HepG2 (cell line): ENCODE results near the gene ERMARD. TPM values are rescaled to one million over a fixed set of nuclear protein-coding genes. Genes with fewer than 3 reads are reported as not detected.

Experiments
- DMTF1 ChIP-seq: sonication (generic); formaldehyde crosslinking; IDR thresholded peaks from 2 replicates; pipeline ENCODE4 v1.4.0; 2020; ENCODE audit warnings: mild to moderate bottlenecking, missing genetic modification reagents
- HIVEP1 ChIP-seq: sonication (generic); formaldehyde crosslinking; IDR thresholded peaks from 2 replicates; pipeline ENCODE4 v1.4.0; 2020; ENCODE audit warnings: mild to moderate bottlenecking, missing genetic modification reagents
- IRF9 ChIP-seq: sonication (generic); formaldehyde crosslinking; IDR thresholded peaks from 2 replicates; pipeline ENCODE4 v1.8.0; 2022; ENCODE audit warnings: missing genetic modification reagents, mild to moderate bottlenecking, borderline replicate concordance
- JDP2 ChIP-seq: sonication (generic); formaldehyde crosslinking; IDR thresholded peaks from 2 replicates; pipeline ENCODE4 v1.8.1; 2022; ENCODE audit warnings: missing genetic modification reagents, borderline replicate concordance
- KMT2A ChIP-seq: sonication (generic); formaldehyde crosslinking; IDR thresholded peaks from 2 replicates; pipeline ENCODE4 v1.4.0; 2020; ENCODE audit warnings: missing genetic modification reagents
- POLR2AphosphoS5 ChIP-seq: IDR thresholded peaks from 2 replicates; pipeline ENCODE4 v1.6.1; 2012; ENCODE audit warnings: low read depth, low read length
- SETDB1 ChIP-seq: sonication (generic); formaldehyde crosslinking; IDR thresholded peaks from 2 replicates; pipeline ENCODE4 v1.5.1; 2020; ENCODE audit warnings: missing genetic modification reagents, mild to moderate bottlenecking, borderline replicate concordance
- YEATS2 ChIP-seq: sonication (generic); formaldehyde crosslinking; IDR thresholded peaks from 2 replicates; pipeline ENCODE4 v1.4.0; 2020; ENCODE audit warnings: missing genetic modification reagents, borderline replicate concordance
- ZNF383 ChIP-seq: sonication (generic); formaldehyde crosslinking; IDR thresholded peaks from 2 replicates; pipeline ENCODE4 v1.4.0; 2020; ENCODE audit warnings: missing genetic modification reagents, mild to moderate bottlenecking, borderline replicate concordance
- ZNF75D ChIP-seq: sonication (generic); formaldehyde crosslinking; IDR thresholded peaks from 2 replicates; pipeline ENCODE4 v1.8.1; 2023; ENCODE audit warnings: missing genetic modification reagents, mild to moderate bottlenecking, borderline replicate concordance
- polyA plus RNA-seq, 8 experiments: library from polyadenylated mRNA; depleted of rRNA in 3 of 8; stranded (reverse) in 7 of 8; unstranded in 1 of 8; fragments of >200 nt; fragmentation: Illumina TruSeq in 4 of 8; extraction: Trizol in 4 of 8; gene quantifications; 2 replicates each; pipeline versions ENCODE4 v1.2.1 to v1.2.3, GENCODE V29; 2011 to 2016; ENCODE audit warnings: low read depth in 4 of 8, missing spikeins in 1 of 8, mixed read lengths in 1 of 8; ENCODE audit not compliant: insufficient read depth in 1 of 8
- total RNA-seq, 5 experiments: library from RNA; depleted of rRNA; stranded (reverse); fragments of >200 nt; fragmentation: Illumina TruSeq; extraction: Trizol; gene quantifications; 2 replicates each; pipeline ENCODE4 v1.2.3, GENCODE V29; 2016; ENCODE audit warnings: low read depth in 1 of 5
- TF ChIP-seq, protein P1 (sequence below): IDR thresholded peaks from 2 replicates; pipeline ENCODE4 v1.6.1; 2016; ENCODE audit warnings: low read depth, missing genetic modification reagents, missing compliant biosample characterization
- TF ChIP-seq, protein P2 (sequence below): sonication (generic); formaldehyde crosslinking; conservative IDR thresholded peaks from 2 replicates; pipeline ENCODE4 v1.4.0; 2020; ENCODE audit warnings: missing genetic modification reagents
- TF ChIP-seq, protein P3 (sequence below): sonication (generic); formaldehyde crosslinking; conservative IDR thresholded peaks from 2 replicates; pipeline ENCODE4 v1.8.0; 2022; ENCODE audit warnings: mild to moderate bottlenecking, moderate library complexity, missing genetic modification reagents
- TF ChIP-seq, protein P4 (sequence below): IDR thresholded peaks from 2 replicates; pipeline ENCODE4 v1.6.1; 2012; ENCODE audit warnings: low read depth, low read length, improper control_type of control experiment

The ERMARD gene
- total and polyA plus RNA-seq, 2 of the 13 experiments (the other 11 are each of a cell fraction or from before 2014, with no cell fraction given) = 8.8 to 10.7 TPM

GRCh38 chr6:169724494-169725124 lies 26.8 kb upstream of the ERMARD start, which contains the start of gene PHF10 (continued):
- TF ChIP-seq, protein P1, sequence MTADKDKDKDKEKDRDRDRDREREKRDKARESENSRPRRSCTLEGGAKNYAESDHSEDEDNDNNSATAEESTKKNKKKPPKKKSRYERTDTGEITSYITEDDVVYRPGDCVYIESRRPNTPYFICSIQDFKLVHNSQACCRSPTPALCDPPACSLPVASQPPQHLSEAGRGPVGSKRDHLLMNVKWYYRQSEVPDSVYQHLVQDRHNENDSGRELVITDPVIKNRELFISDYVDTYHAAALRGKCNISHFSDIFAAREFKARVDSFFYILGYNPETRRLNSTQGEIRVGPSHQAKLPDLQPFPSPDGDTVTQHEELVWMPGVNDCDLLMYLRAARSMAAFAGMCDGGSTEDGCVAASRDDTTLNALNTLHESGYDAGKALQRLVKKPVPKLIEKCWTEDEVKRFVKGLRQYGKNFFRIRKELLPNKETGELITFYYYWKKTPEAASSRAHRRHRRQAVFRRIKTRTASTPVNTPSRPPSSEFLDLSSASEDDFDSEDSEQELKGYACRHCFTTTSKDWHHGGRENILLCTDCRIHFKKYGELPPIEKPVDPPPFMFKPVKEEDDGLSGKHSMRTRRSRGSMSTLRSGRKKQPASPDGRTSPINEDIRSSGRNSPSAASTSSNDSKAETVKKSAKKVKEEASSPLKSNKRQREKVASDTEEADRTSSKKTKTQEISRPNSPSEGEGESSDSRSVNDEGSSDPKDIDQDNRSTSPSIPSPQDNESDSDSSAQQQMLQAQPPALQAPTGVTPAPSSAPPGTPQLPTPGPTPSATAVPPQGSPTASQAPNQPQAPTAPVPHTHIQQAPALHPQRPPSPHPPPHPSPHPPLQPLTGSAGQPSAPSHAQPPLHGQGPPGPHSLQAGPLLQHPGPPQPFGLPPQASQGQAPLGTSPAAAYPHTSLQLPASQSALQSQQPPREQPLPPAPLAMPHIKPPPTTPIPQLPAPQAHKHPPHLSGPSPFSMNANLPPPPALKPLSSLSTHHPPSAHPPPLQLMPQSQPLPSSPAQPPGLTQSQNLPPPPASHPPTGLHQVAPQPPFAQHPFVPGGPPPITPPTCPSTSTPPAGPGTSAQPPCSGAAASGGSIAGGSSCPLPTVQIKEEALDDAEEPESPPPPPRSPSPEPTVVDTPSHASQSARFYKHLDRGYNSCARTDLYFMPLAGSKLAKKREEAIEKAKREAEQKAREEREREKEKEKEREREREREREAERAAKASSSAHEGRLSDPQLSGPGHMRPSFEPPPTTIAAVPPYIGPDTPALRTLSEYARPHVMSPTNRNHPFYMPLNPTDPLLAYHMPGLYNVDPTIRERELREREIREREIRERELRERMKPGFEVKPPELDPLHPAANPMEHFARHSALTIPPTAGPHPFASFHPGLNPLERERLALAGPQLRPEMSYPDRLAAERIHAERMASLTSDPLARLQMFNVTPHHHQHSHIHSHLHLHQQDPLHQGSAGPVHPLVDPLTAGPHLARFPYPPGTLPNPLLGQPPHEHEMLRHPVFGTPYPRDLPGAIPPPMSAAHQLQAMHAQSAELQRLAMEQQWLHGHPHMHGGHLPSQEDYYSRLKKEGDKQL (CRISPR knock-in tag) = no peak
- TF ChIP-seq JDP2 (peak; percentile 67; the same call in 1 of the 2 replicates), KMT2A (CRISPR knock-in tag) (peak; percentile 62; the same call in 1 of the 2 replicates), HIVEP1 (CRISPR knock-in tag) (peak; percentile 95), ZNF75D (CRISPR knock-in tag) (no peak), ZNF383 (no peak), IRF9 (CRISPR knock-in tag) (peak; percentile 92; the same call in 1 of the 2 replicates), DMTF1 (no peak; the same call in 1 of the 2 replicates), POLR2AphosphoS5 (peak; percentile 33; the same call in 1 of the 2 replicates), YEATS2 (CRISPR knock-in tag) (no peak), SETDB1 (CRISPR knock-in tag) (no peak; the same call in 1 of the 2 replicates)
- TF ChIP-seq, protein P2, sequence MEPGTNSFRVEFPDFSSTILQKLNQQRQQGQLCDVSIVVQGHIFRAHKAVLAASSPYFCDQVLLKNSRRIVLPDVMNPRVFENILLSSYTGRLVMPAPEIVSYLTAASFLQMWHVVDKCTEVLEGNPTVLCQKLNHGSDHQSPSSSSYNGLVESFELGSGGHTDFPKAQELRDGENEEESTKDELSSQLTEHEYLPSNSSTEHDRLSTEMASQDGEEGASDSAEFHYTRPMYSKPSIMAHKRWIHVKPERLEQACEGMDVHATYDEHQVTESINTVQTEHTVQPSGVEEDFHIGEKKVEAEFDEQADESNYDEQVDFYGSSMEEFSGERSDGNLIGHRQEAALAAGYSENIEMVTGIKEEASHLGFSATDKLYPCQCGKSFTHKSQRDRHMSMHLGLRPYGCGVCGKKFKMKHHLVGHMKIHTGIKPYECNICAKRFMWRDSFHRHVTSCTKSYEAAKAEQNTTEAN (CRISPR knock-in tag) = no peak
- TF ChIP-seq, protein P3, sequence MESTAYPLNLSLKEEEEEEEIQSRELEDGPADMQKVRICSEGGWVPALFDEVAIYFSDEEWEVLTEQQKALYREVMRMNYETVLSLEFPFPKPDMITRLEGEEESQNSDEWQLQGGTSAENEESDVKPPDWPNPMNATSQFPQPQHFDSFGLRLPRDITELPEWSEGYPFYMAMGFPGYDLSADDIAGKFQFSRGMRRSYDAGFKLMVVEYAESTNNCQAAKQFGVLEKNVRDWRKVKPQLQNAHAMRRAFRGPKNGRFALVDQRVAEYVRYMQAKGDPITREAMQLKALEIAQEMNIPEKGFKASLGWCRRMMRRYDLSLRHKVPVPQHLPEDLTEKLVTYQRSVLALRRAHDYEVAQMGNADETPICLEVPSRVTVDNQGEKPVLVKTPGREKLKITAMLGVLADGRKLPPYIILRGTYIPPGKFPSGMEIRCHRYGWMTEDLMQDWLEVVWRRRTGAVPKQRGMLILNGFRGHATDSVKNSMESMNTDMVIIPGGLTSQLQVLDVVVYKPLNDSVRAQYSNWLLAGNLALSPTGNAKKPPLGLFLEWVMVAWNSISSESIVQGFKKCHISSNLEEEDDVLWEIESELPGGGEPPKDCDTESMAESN (CRISPR knock-in tag) = peak; percentile 94
- TF ChIP-seq, protein P4, sequence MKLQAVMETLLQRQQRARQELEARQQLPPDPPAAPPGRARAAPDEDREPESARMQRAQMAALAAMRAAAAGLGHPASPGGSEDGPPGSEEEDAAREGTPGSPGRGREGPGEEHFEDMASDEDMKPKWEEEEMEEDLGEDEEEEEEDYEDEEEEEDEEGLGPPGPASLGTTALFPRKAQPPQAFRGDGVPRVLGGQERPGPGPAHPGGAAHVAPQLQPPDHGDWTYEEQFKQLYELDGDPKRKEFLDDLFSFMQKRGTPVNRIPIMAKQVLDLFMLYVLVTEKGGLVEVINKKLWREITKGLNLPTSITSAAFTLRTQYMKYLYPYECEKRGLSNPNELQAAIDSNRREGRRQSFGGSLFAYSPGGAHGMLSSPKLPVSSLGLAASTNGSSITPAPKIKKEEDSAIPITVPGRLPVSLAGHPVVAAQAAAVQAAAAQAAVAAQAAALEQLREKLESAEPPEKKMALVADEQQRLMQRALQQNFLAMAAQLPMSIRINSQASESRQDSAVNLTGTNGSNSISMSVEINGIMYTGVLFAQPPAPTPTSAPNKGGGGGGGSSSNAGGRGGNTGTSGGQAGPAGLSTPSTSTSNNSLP = no peak
